Measurements from ENCODE around the gene COQ4.

- TF ChIP-seq POLR2A (IDR thresholded peaks at IDR 0.05) = no peak
- TF ChIP-seq, protein P1, sequence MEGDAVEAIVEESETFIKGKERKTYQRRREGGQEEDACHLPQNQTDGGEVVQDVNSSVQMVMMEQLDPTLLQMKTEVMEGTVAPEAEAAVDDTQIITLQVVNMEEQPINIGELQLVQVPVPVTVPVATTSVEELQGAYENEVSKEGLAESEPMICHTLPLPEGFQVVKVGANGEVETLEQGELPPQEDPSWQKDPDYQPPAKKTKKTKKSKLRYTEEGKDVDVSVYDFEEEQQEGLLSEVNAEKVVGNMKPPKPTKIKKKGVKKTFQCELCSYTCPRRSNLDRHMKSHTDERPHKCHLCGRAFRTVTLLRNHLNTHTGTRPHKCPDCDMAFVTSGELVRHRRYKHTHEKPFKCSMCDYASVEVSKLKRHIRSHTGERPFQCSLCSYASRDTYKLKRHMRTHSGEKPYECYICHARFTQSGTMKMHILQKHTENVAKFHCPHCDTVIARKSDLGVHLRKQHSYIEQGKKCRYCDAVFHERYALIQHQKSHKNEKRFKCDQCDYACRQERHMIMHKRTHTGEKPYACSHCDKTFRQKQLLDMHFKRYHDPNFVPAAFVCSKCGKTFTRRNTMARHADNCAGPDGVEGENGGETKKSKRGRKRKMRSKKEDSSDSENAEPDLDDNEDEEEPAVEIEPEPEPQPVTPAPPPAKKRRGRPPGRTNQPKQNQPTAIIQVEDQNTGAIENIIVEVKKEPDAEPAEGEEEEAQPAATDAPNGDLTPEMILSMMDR (IDR thresholded peaks at IDR 0.05) = no peak
Observed at GRCh38 chr9:128343855-128344254, 21.2 kb downstream of the COQ4 start.
